Ascending aorta (tissue), 2 donors: ENCODE measurements around the gene CDCP1. TPM values are rescaled to one million over a fixed set of nuclear protein-coding genes. Genes with fewer than 3 reads are reported as not detected.

Source experiments
- DNase-seq, 2 donors: peaks; one replicate each; pipeline ENCODE4 v3.0.0-alpha.2; 2019; ENCODE audit warnings: low spot score in 2 of 2
- H3K27ac ChIP-seq, 2 donors: fragments of 200-600 bp; sonication (generic); one replicate each; pipeline ENCODE4 v1.5.1; 2016 to 2017; ENCODE audit warnings: mild to moderate bottlenecking in 1 of 2
- H3K27me3 ChIP-seq: fragments of 200-600 bp; sonication (generic); one replicate; pipeline ENCODE4 v1.5.1; 2017
- H3K36me3 ChIP-seq, 2 donors: fragments of 200-600 bp; sonication (generic); one replicate each; pipeline ENCODE4 v1.5.1; 2016
- H3K4me1 ChIP-seq, 2 donors: fragments of 200-600 bp; sonication (generic); one replicate each; pipeline ENCODE4 v1.5.1; 2016 to 2017; ENCODE audit warnings: mild to moderate bottlenecking in 1 of 2
- H3K4me3 ChIP-seq, 2 donors: fragments of 200-600 bp; sonication (generic); one replicate each; pipeline ENCODE4 v1.5.1; 2016 to 2017; ENCODE audit warnings: mild to moderate bottlenecking in 1 of 2
- H3K9me3 ChIP-seq, 2 donors: fragments of 200-600 bp; sonication (generic); one replicate each; pipeline ENCODE4 v1.5.1; 2016
- intact Hi-C: fragments of 100-400 bp; cut with DNase I; formaldehyde crosslinking; loops from one replicate; pipeline ENCODE4 v1.15.1; 2023
- total RNA-seq: library from RNA; depleted of rRNA; stranded (reverse); fragments of >200 nt; gene quantifications from one replicate; pipeline ENCODE4 v1.1.0, GENCODE V29; 2016
- TF ChIP-seq, protein P1 (sequence below), 3 experiments: fragments of 200-600 bp in 2 of 3; fragments of 450-650 bp in 1 of 3; sonication (generic) in 2 of 3; IDR thresholded peaks; one replicate each; pipeline ENCODE4 v1.5.1; 2016 to 2019; ENCODE audit warnings: antibody characterized with exemption in 3 of 3, mild to moderate bottlenecking in 1 of 3, moderate library complexity in 1 of 3

Gene CDCP1
- total RNA-seq, 1 donor from 2014 or later, result 3.0 TPM

DNA sequence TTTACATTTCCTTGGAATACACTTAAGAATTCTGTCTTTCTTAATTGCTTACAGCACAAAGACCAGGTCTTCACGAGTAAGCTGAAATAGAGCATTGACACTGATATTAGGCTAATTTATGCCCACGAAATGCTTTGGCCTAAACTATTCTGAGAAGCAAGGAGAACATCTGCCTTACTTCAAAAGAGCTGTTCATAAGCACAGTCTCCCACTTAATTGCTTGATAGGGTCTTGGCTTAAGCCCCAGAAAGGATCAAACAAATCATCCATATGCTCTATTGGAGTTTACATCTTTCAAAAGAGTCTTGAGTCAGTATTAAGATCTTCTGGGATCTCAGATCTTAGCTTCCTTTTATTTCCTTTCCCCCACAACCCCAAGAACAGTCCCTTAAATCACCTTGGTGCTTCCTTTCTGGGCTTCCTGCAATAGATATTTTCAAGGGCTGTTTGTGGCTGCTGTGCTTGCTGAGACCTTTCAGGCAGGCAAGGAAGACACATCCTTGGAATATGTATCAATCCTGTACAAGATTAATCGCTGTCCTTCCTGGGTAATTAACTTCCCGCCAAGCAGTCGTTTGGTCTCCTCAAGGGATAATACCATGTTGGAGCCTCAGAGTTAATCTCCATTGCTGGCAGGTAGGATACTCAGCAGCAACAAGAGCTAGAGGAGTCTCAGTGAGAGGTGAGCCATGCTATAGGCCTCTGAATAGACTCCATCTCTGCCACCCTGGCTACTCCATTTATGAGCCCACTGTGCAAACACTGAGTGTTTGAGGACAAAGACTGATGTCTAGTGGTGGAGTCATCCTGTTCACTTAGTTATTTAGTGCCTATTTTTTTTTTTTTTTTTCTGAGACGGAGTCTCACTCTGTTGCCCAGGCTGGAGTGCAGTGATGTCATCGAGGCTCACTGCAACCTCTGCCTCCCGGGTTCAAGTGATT lies 42.8 kb upstream of the CDCP1 start:
- DNase-seq, result no peak
- intact Hi-C loops, result no loop called here
- no peaks in the 10 kb centered on the region for H3K9me3 ChIP-seq
- H3K4me1 ChIP-seq, result no peaks in the 10 kb centered on the region
- H3K4me3 ChIP-seq, result no peak overlapping the region
- no peaks in the 10 kb centered on the region for H3K27me3 ChIP-seq
- H3K27ac ChIP-seq, result no peak overlapping the region
- TF ChIP-seq, protein P1, sequence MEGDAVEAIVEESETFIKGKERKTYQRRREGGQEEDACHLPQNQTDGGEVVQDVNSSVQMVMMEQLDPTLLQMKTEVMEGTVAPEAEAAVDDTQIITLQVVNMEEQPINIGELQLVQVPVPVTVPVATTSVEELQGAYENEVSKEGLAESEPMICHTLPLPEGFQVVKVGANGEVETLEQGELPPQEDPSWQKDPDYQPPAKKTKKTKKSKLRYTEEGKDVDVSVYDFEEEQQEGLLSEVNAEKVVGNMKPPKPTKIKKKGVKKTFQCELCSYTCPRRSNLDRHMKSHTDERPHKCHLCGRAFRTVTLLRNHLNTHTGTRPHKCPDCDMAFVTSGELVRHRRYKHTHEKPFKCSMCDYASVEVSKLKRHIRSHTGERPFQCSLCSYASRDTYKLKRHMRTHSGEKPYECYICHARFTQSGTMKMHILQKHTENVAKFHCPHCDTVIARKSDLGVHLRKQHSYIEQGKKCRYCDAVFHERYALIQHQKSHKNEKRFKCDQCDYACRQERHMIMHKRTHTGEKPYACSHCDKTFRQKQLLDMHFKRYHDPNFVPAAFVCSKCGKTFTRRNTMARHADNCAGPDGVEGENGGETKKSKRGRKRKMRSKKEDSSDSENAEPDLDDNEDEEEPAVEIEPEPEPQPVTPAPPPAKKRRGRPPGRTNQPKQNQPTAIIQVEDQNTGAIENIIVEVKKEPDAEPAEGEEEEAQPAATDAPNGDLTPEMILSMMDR (IDR thresholded peaks at IDR 0.05), result no peak
- H3K36me3 ChIP-seq, result no peaks in the 10 kb centered on the region

DNA sequence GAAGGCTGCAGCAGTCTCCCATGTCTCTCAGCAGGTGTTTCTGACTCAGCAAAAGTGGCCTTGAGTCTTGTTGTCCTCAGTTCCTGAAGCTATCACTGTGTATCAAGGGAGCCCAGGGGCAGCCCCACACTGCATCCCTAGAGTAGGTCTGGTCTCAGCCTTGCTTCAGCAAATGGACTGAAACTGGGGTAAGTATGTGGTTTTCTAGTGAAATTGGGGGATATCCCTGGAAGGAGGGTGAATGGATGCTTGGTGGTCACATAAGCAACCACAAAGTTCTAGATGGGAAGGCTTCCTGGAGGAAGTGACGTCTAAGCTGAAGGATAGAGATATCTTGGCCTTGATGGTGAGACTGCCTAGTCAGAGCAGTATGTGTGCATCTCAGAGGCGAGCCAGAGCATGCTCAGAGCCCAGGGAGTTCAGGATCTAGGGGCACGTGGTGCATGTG lies 41.5 kb upstream of the CDCP1 start:
- TF ChIP-seq, protein P1 (IDR thresholded peaks at IDR 0.05), result no peak
- no peak overlapping the region for H3K27ac ChIP-seq
- DNase-seq, result no peak
- H3K9me3 ChIP-seq, result no peaks in the 10 kb centered on the region
- H3K4me1 ChIP-seq, result no peaks in the 10 kb centered on the region
- intact Hi-C loops, result no loop called here
- no peak overlapping the region for H3K4me3 ChIP-seq
- H3K36me3 ChIP-seq, result no peaks in the 10 kb centered on the region
- no peaks in the 10 kb centered on the region for H3K27me3 ChIP-seq

DNA sequence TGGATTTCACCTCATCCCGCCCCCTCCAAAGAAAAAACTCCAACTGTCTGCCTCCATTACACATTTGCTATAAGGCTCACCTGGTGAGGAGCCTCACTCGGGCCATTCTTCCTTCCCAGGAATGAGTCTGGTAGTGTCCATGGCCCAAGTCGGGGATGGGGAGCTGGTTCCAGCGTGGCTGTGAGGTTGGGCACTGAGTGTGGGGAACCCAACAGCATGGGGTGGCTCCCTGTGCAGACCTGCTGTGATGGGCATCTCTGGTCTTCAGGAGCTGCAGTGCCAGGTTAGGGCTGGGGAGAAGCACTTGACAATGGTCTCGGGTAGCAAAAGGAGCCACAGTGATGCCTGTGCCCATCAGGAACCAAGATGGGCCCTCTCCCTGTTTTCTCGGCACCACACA lies 40.7 kb upstream of the CDCP1 start:
- no peaks in the 10 kb centered on the region for H3K9me3 ChIP-seq
- no peaks in the 10 kb centered on the region for H3K4me1 ChIP-seq
- H3K27ac ChIP-seq, result no peak overlapping the region
- DNase-seq, result no peak
- TF ChIP-seq, protein P1 (IDR thresholded peaks at IDR 0.05), result no peak
- H3K4me3 ChIP-seq, result no peak overlapping the region
- H3K27me3 ChIP-seq, result no peaks in the 10 kb centered on the region
- H3K36me3 ChIP-seq, result no peaks in the 10 kb centered on the region
- intact Hi-C loops, result no loop called here

DNA sequence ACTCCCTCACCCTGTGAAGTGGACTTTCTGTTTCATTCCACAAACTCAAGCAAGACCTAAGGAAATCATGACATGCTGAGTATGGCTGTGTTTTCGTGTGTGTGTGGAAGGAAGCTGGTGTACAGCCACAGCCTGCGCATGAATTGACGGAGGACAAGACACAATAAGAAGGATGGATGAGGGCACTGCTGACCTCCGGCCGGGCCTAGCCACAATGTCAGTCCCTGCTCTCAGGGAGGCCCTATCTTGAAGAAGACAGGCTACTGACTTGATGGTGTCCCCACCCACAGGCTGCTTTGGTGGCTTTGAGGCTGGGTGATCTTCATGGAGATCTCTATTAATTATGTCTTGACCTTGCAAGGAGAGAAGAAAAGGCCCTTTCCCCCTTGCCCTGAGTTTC lies 39.3 kb upstream of the CDCP1 start:
- TF ChIP-seq, protein P1 (IDR thresholded peaks at IDR 0.05), result no peak
- intact Hi-C loops, result no loop called here
- Histone ChIP-seq H3K4me1 (no peaks in the 10 kb centered on the region), H3K36me3 (no peaks in the 10 kb centered on the region), H3K9me3 (no peaks in the 10 kb centered on the region), H3K4me3 (no peak overlapping the region), H3K27me3 (no peaks in the 10 kb centered on the region), H3K27ac (no peak overlapping the region)
- no peak for DNase-seq

DNA sequence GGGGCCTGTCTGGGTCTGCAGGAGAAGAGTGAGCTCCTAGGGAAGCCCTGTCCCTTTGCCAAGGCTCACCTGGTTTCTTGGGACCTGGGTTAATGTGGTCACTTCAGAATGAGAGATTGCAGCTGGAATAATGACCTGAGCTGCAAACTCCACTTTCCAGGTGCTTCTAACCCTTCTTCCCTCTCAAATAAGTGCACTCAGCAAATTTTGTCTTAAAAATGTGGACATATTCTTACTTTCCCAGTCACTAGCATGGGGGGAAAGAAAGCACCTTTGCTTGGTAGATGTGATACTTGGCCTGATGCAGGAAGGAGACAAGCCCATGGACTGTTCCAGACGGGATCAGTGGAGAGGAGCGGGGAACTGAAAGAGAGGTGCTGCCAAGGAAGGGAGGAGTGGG lies 38.9 kb upstream of the CDCP1 start:
- Histone ChIP-seq H3K4me3 (no peak overlapping the region), H3K27me3 (no peaks in the 10 kb centered on the region), H3K4me1 (no peaks in the 10 kb centered on the region), H3K36me3 (no peaks in the 10 kb centered on the region), H3K9me3 (no peaks in the 10 kb centered on the region), H3K27ac (no peak overlapping the region)
- TF ChIP-seq, protein P1 (IDR thresholded peaks at IDR 0.05), result no peak
- intact Hi-C loops, result no loop called here
- no peak for DNase-seq
